ENCODE measurements around the gene MYO10. TPM values are rescaled to one million over a fixed set of nuclear protein-coding genes. Genes with fewer than 3 reads are reported as not detected.
"Not testable (repeated sequence)": the region's sequence is repeated elsewhere in the genome, so short reads cannot be mapped to it uniquely, and the experiment has no call there.

MYO10 gene
- total RNA-seq, 8 experiments from 2014 or later = 0.41 to 57.0 (median 21.4) TPM

GRCh38 chr5:16726538-16726946, 209.5 kb downstream of the MYO10 start:
- ATAC-seq (replicated peaks in 6 of 8) = no peak
- Histone ChIP-seq H3K4me3 (no peak overlapping the region), H3K4me1 (replicated peaks in 1 of 2) (peaks cover 29 to 30% of the 10 kb centered on the region in 2 donors), H3K27ac (no peak overlapping the region)
- in situ Hi-C loops (cut with MboI; ENCODE audit: low pct_unique_long_range_greater_than_20kb in 2 of 9, low sequenced_read_pairs in 9 of 9, unreplicated experiment in 9 of 9) = no loop called here
- WGBS, 10 experiments = 17 to 100% (median 83%) methylated on average over 1 to 5 of the region's 5 CpGs; no CpG with 5 or more reads in 2 of the 10 experiments

- H3K4me1 ChIP-seq (replicated peaks in 1 of 2) = peaks cover 36 to 37% of the 10 kb centered on the region in 2 donors
- H3K4me3 ChIP-seq = no peak overlapping the region
- no peak overlapping the region for H3K27ac ChIP-seq
- in situ Hi-C loops (cut with MboI; ENCODE audit: low pct_unique_long_range_greater_than_20kb in 2 of 9, low sequenced_read_pairs in 9 of 9, unreplicated experiment in 9 of 9) = no loop called here
- no peak for ATAC-seq (replicated peaks in 6 of 8)
- 20 to 100% (median 89%) methylated on average over 1 to 5 of the region's 7 CpGs; no CpG with 5 or more reads in 1 of the 10 experiments for WGBS, 10 experiments
Measured at GRCh38 chr5:16725575-16725974, 210.5 kb downstream of the MYO10 start.

- no peak for ATAC-seq (replicated peaks in 6 of 8)
- Histone ChIP-seq H3K4me1 (replicated peaks in 1 of 2) (peaks cover 36 to 48% of the 10 kb centered on the region in 2 donors), H3K4me3 (no peak overlapping the region), H3K27ac (no peak overlapping the region)
- WGBS, 10 experiments = 42 to 94% (median 70%) methylated on average over 3 to 6 of the region's 6 CpGs; no CpG with 5 or more reads in 1 of the 10 experiments
- in situ Hi-C loops (cut with MboI; ENCODE audit: low pct_unique_long_range_greater_than_20kb in 2 of 9, low sequenced_read_pairs in 9 of 9, unreplicated experiment in 9 of 9) = no loop called here
Measured at GRCh38 chr5:16723821-16724220, 212.3 kb downstream of the MYO10 start.

- 31 to 100% (median 77%) methylated on average over 1 to 7 of the region's 7 CpGs for WGBS, 10 experiments
- peaks cover 24 to 40% of the 10 kb centered on the region in 2 donors for H3K4me1 ChIP-seq (replicated peaks in 1 of 2)
- peak overlapping the region in 1 of 2 donors; percentile 59 for H3K27ac ChIP-seq
- ATAC-seq (replicated peaks in 6 of 8) = peak in 5 of 8 experiments; percentile 48 to 72 (median 50)
- in situ Hi-C loops (cut with MboI; ENCODE audit: low pct_unique_long_range_greater_than_20kb in 2 of 9, low sequenced_read_pairs in 9 of 9, unreplicated experiment in 9 of 9) = no loop called here
- H3K4me3 ChIP-seq = no peak overlapping the region
Measured at GRCh38 chr5:16722097-16722495, 214.0 kb downstream of the MYO10 start.

GRCh38 chr5:16721151-16722096, 214.7 kb downstream of the MYO10 start:
- ATAC-seq (replicated peaks in 6 of 8) = peak in 5 of 8 experiments; percentile 59 to 73 (median 67)
- Histone ChIP-seq H3K27ac (peak overlapping the region in 1 of 2 donors; percentile 59), H3K4me1 (replicated peaks in 1 of 2) (peaks cover 23 to 37% of the 10 kb centered on the region in 2 donors), H3K4me3 (no peak overlapping the region)
- 20 to 84% (median 73%) methylated on average over 1 to 10 of the region's 11 CpGs; no CpG with 5 or more reads in 1 of the 10 experiments for WGBS, 10 experiments
- in situ Hi-C loops (cut with MboI; ENCODE audit: low pct_unique_long_range_greater_than_20kb in 2 of 9, low sequenced_read_pairs in 9 of 9, unreplicated experiment in 9 of 9) = no loop called here

GRCh38 chr5:16718036-16718435, 218.1 kb downstream of the MYO10 start:
- H3K27ac ChIP-seq; ATAC-seq (replicated peaks in 6 of 8); H3K4me3 ChIP-seq; in situ Hi-C loops (cut with MboI; ENCODE audit: low pct_unique_long_range_greater_than_20kb in 2 of 9, low sequenced_read_pairs in 9 of 9, unreplicated experiment in 9 of 9): not testable (repeated sequence)
- peaks cover 30 to 42% of the 10 kb centered on the region in 2 donors for H3K4me1 ChIP-seq (replicated peaks in 1 of 2)
- 92% methylated on average over 2 of the region's 23 CpGs; no CpG with 5 or more reads in 9 of the 10 experiments for WGBS, 10 experiments

- H3K4me3 ChIP-seq = peak overlapping the region; percentile 24 to 35 (median 27)
- WGBS, 10 experiments = 0 to 67% (median 0%) methylated on average over 1 to 9 of the region's 14 CpGs; no CpG with 5 or more reads in 3 of the 10 experiments
- H3K27ac ChIP-seq = peak overlapping the region; percentile 58 to 65
- in situ Hi-C loops (cut with MboI; ENCODE audit: low pct_unique_long_range_greater_than_20kb in 2 of 9, low sequenced_read_pairs in 9 of 9, unreplicated experiment in 9 of 9) = no loop called here
- H3K4me1 ChIP-seq (replicated peaks in 1 of 2) = peaks cover 39% of the 10 kb centered on the region in 2 donors
- peak in 5 of 8 experiments; percentile 94 to 97 (median 96) for ATAC-seq (replicated peaks in 6 of 8)
Measured at GRCh38 chr5:16713386-16713928, 222.6 kb downstream of the MYO10 start.

- Histone ChIP-seq H3K4me3 (peak overlapping the region in 2 of 5 donors; percentile 24 to 35), H3K4me1 (replicated peaks in 1 of 2) (peaks cover 39% of the 10 kb centered on the region in 2 donors), H3K27ac (no peak overlapping the region)
- WGBS, 10 experiments = 8 to 40% (median 21%) methylated on average over 1 to 2 of the region's 2 CpGs; no CpG with 5 or more reads in 2 of the 10 experiments
- ATAC-seq (replicated peaks in 6 of 8) = no peak
- in situ Hi-C loops (cut with MboI; ENCODE audit: low pct_unique_long_range_greater_than_20kb in 2 of 9, low sequenced_read_pairs in 9 of 9, unreplicated experiment in 9 of 9) = no loop called here
Measured at GRCh38 chr5:16712620-16713019, 223.5 kb downstream of the MYO10 start.

GRCh38 chr5:16712178-16712577, 223.9 kb downstream of the MYO10 start:
- in situ Hi-C loops (cut with MboI; ENCODE audit: low pct_unique_long_range_greater_than_20kb in 2 of 9, low sequenced_read_pairs in 9 of 9, unreplicated experiment in 9 of 9) = no loop called here

GRCh38 chr5:16709691-16710433, 226.2 kb downstream of the MYO10 start:
- H3K27ac ChIP-seq = peak overlapping the region in 1 of 2 donors; percentile 25
- 48 to 100% (median 79%) methylated on average over 1 to 7 of the region's 8 CpGs for WGBS, 10 experiments
- H3K4me1 ChIP-seq (replicated peaks in 1 of 2) = peaks cover 32 to 33% of the 10 kb centered on the region in 2 donors
- ATAC-seq (replicated peaks in 6 of 8) = no peak
- in situ Hi-C loops (cut with MboI; ENCODE audit: low pct_unique_long_range_greater_than_20kb in 2 of 9, low sequenced_read_pairs in 9 of 9, unreplicated experiment in 9 of 9) = no loop called here
- H3K4me3 ChIP-seq = no peak overlapping the region

More at GRCh38 chr5:16712178-16712577, 223.9 kb downstream of the MYO10 start:
- H3K27ac ChIP-seq = no peak overlapping the region
- ATAC-seq (replicated peaks in 6 of 8) = no peak
- peaks cover 34% of the 10 kb centered on the region in 2 donors for H3K4me1 ChIP-seq (replicated peaks in 1 of 2)
- H3K4me3 ChIP-seq = peak overlapping the region in 1 of 5 donors; percentile 35
- 0 to 40% (median 17%) methylated on average over 1 of the region's 1 CpG; no CpG with 5 or more reads in 3 of the 10 experiments for WGBS, 10 experiments

GRCh38 chr5:16707869-16708192, 228.3 kb downstream of the MYO10 start:
- Histone ChIP-seq H3K27ac (no peak overlapping the region), H3K4me1 (replicated peaks in 1 of 2) (peaks cover 25 to 28% of the 10 kb centered on the region in 2 donors), H3K4me3 (no peak overlapping the region)
- in situ Hi-C loops (cut with MboI; ENCODE audit: low pct_unique_long_range_greater_than_20kb in 2 of 9, low sequenced_read_pairs in 9 of 9, unreplicated experiment in 9 of 9) = no loop called here
- WGBS, 10 experiments = 90 to 100% (median 100%) methylated on average over 1 to 3 of the region's 3 CpGs; no CpG with 5 or more reads in 3 of the 10 experiments
- no peak for ATAC-seq (replicated peaks in 6 of 8)

- Histone ChIP-seq H3K4me1 (replicated peaks in 1 of 2) (peaks cover 21 to 23% of the 10 kb centered on the region in 2 donors), H3K27ac (no peak overlapping the region), H3K4me3 (no peak overlapping the region)
- ATAC-seq (replicated peaks in 6 of 8) = no peak
- in situ Hi-C loops (cut with MboI; ENCODE audit: low pct_unique_long_range_greater_than_20kb in 2 of 9, low sequenced_read_pairs in 9 of 9, unreplicated experiment in 9 of 9) = no loop called here
- 40 to 100% (median 92%) methylated on average over 2 to 8 of the region's 9 CpGs; no CpG with 5 or more reads in 2 of the 10 experiments for WGBS, 10 experiments
Measured at GRCh38 chr5:16707168-16707868, 228.8 kb downstream of the MYO10 start.

Measured in motor neuron (in vitro differentiated cells).